Heart left ventricle (tissue), 13 donors: ENCODE measurements around the gene PLCXD1.

Experiments
- POLR2A ChIP-seq, 2 donors: fragments of 450-650 bp; IDR thresholded peaks; one replicate each; pipeline ENCODE4 v1.6.1; 2017; ENCODE audit warnings: antibody characterized with exemption in 2 of 2, mild to moderate bottlenecking in 2 of 2, moderate library complexity in 2 of 2
- TF ChIP-seq, protein P1 (sequence below), 12 donors: fragments of 200-600 bp; sonication (generic) in 4 of 12; IDR thresholded peaks; one replicate each; pipeline versions ENCODE4 v1.5.0 to v1.8.0; 2018 to 2022; ENCODE audit warnings: antibody characterized with exemption in 12 of 12, mild to moderate bottlenecking in 5 of 12
- donor health status: ischemic (EF 13 %, LVEDD 7.1; RV severe dilation, severe dysfunction).
- donor health status: DM: no; HTN: yes; CAD: no.
- donor health status: DM: no; HTN: no; CAD: no.
- donor health status: ischemic (EF 25% LVEDD 6.9; RV normal size, moderate dysfunction).
- donor health status: ischemic (EF 25% LVEDD 5.7; RV mildly dilated, moderate dysfunction).
- donor health status: ischemic (EF 35%, LVEDD 5.7; RV mildly dilated, moderate dysfunction).
- donor health status: nonischemic (EF 11% LVEDD 7.7; RV severe dilation, severe dysfunction).
- donor health status: DM: yes; HTN: yes; CAD: no.
- donor health status: PGD.
- donor health status: ischemic (EF 29% LVEDD 5.4; RV normal size, mild dysfunction).
- donor health status: nonischemic (EF 23%, LVEDD 6.1; RV moderate dilation, normal function).

DNA sequence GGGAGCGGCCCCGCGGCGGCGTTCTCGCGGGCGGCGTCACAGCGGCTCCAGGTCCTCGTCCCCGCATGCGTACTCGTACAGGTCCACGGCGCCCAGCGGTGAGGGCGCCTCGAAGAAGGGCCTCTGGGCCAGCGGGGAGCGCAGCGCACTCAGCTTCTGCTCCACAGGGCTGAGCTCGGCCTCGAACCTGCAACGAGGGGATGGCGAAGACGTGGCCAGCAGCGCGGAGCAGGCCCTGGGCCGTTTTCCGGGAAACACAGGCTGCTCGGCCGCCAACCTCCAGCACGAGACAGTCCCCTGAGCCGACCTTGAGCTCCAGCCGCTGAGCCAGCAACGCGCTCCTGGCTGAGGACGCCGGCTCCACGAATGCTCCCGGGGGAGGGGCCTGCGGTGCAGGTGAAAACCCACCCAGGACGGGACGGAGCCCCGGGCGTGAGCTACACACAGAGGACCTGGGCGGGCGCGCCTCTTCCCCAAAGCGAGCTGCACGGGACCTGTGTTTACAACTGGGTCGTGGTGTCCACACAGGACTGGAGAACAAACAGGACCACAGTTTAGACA, 53.2 kb downstream of the PLCXD1 start:
- TF ChIP-seq, protein P1, sequence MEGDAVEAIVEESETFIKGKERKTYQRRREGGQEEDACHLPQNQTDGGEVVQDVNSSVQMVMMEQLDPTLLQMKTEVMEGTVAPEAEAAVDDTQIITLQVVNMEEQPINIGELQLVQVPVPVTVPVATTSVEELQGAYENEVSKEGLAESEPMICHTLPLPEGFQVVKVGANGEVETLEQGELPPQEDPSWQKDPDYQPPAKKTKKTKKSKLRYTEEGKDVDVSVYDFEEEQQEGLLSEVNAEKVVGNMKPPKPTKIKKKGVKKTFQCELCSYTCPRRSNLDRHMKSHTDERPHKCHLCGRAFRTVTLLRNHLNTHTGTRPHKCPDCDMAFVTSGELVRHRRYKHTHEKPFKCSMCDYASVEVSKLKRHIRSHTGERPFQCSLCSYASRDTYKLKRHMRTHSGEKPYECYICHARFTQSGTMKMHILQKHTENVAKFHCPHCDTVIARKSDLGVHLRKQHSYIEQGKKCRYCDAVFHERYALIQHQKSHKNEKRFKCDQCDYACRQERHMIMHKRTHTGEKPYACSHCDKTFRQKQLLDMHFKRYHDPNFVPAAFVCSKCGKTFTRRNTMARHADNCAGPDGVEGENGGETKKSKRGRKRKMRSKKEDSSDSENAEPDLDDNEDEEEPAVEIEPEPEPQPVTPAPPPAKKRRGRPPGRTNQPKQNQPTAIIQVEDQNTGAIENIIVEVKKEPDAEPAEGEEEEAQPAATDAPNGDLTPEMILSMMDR (IDR thresholded peaks at IDR 0.05): no peak
- TF ChIP-seq POLR2A (IDR thresholded peaks at IDR 0.05): no peak
